Right ventricle myocardium superior (tissue), 1 donor: Measurements from ENCODE around the gene ARHGAP30. TPM values are rescaled to one million over a fixed set of nuclear protein-coding genes. Genes with fewer than 3 reads are reported as not detected.
"Not testable (repeated sequence)": the region's sequence is repeated elsewhere in the genome, so short reads cannot be mapped to it uniquely, and the experiment has no call there.

Experiments
- ATAC-seq: fragments of 200-7000 bp; cut with Tn5 transposase; one replicate; pipeline ENCODE4 v1.9.1; 2020; ENCODE audit warnings: mild to moderate bottlenecking; ENCODE audit not compliant: poor library complexity
- DNase-seq: peaks from one replicate; pipeline ENCODE4 v3.0.0-alpha.2; 2020
- intact Hi-C: fragments of 100-400 bp; cut with DNase I; formaldehyde crosslinking; loops from one replicate; pipeline ENCODE4 v1.11.2; 2022
- total RNA-seq: library from RNA; stranded (reverse); fragmentation: NEBNext Ultra II Directional; extraction: Animal tissue kit (Norgen Biotek cat#: 25700); gene quantifications from one replicate; pipeline ENCODE4 v1.2.1, GENCODE V29; 2021
- donor health status: DM: no; HTN: yes; CAD: no; lungs with severe emphysema.

The ARHGAP30 gene
- total RNA-seq, 1 donor from 2014 or later = 3.3 TPM

GRCh38 chr1:161022432-161022831, 47.3 kb downstream of the ARHGAP30 start:
- DNase-seq, intact Hi-C loops, ATAC-seq: not testable (repeated sequence)

GRCh38 chr1:161021970-161022353, 47.7 kb downstream of the ARHGAP30 start:
- DNase-seq (no peak), ATAC-seq (no peak)
- intact Hi-C loops = no loop called here

GRCh38 chr1:161021165-161021969, 48.3 kb downstream of the ARHGAP30 start:
- peak; percentile 84 for DNase-seq
- peak; percentile 95 for ATAC-seq
- intact Hi-C loops = no loop called here

- intact Hi-C loops = no loop called here
- DNase-seq = peak; percentile 56
- peak; percentile 61 for ATAC-seq
Measured at GRCh38 chr1:161020509-161021164, 49.1 kb downstream of the ARHGAP30 start, which contains the start of gene F11R. Gene F11R (minus strand): TSS chr1:161021152. CDS start chr1:161021073, 79 bp downstream.

GRCh38 chr1:161019751-161020495, 49.8 kb downstream of the ARHGAP30 start:
- intact Hi-C loops = no loop called here
- ATAC-seq (peak; percentile 8), DNase-seq (no peak)

GRCh38 chr1:161019111-161019660, 50.5 kb downstream of the ARHGAP30 start:
- intact Hi-C loops, ATAC-seq, DNase-seq: not testable (repeated sequence)

- DNase-seq = no peak
- intact Hi-C loops = no loop called here
- no peak for ATAC-seq
Measured at GRCh38 chr1:161018631-161018930, 51.1 kb downstream of the ARHGAP30 start.

GRCh38 chr1:161017756-161018630, 51.7 kb downstream of the ARHGAP30 start:
- ATAC-seq = no peak
- no peak for DNase-seq

GRCh38 chr1:161017181-161017580, 52.5 kb downstream of the ARHGAP30 start:
- DNase-seq, intact Hi-C loops, ATAC-seq: not testable (repeated sequence)

More at GRCh38 chr1:161017756-161018630, 51.7 kb downstream of the ARHGAP30 start:
- intact Hi-C loops = no loop called here

GRCh38 chr1:161016683-161017082, 53.0 kb downstream of the ARHGAP30 start:
- DNase-seq, ATAC-seq, intact Hi-C loops: not testable (repeated sequence)

- intact Hi-C loops = no loop called here
- DNase-seq (peak; percentile 87), ATAC-seq (peak; percentile 97)
Measured at GRCh38 chr1:161013488-161014230, 56.0 kb downstream of the ARHGAP30 start.

GRCh38 chr1:161013131-161013487, 56.6 kb downstream of the ARHGAP30 start:
- intact Hi-C loops = no loop called here
- ATAC-seq (peak; percentile 7), DNase-seq (no peak)

GRCh38 chr1:161012420-161012819, 57.3 kb downstream of the ARHGAP30 start:
- no peak for DNase-seq
- no peak for ATAC-seq

GRCh38 chr1:161009602-161010211, 60.0 kb downstream of the ARHGAP30 start:
- DNase-seq (no peak), ATAC-seq (no peak)
- intact Hi-C loops = no loop called here

More at GRCh38 chr1:161012420-161012819, 57.3 kb downstream of the ARHGAP30 start:
- intact Hi-C loops = no loop called here

- DNase-seq (no peak), ATAC-seq (no peak)
- intact Hi-C loops = no loop called here
Measured at GRCh38 chr1:161008869-161009510, 60.7 kb downstream of the ARHGAP30 start.

- ATAC-seq = no peak
- intact Hi-C loops = no loop called here
Measured at GRCh38 chr1:161007369-161007768, 62.3 kb downstream of the ARHGAP30 start.

GRCh38 chr1:161006563-161006962, 63.1 kb downstream of the ARHGAP30 start:
- ATAC-seq = no peak
- intact Hi-C loops = no loop called here

More at GRCh38 chr1:161007369-161007768, 62.3 kb downstream of the ARHGAP30 start:
- DNase-seq = no peak

More at GRCh38 chr1:161006563-161006962, 63.1 kb downstream of the ARHGAP30 start:
- DNase-seq = no peak
